Left ventricle myocardium inferior (tissue), 1 donor: Measurements from ENCODE around the gene VAPB. TPM values are rescaled to one million over a fixed set of nuclear protein-coding genes. Genes with fewer than 3 reads are reported as not detected.

ENCODE experiments used
- DNase-seq: peaks from one replicate; pipeline ENCODE4 v3.0.0-alpha.2; 2020
- H3K27ac ChIP-seq: fragments of 200-600 bp; replicated peaks from 2 replicates; pipeline ENCODE4 v1.8.0; 2021
- H3K27me3 ChIP-seq: fragments of 200-600 bp; 2 replicates; pipeline ENCODE4 v1.8.0; 2021; ENCODE audit warnings: low read depth
- H3K36me3 ChIP-seq: fragments of 200-600 bp; 2 replicates; pipeline ENCODE4 v1.8.0; 2021
- H3K4me1 ChIP-seq: fragments of 200-600 bp; 2 replicates; pipeline ENCODE4 v1.8.0; 2021
- H3K4me3 ChIP-seq: fragments of 200-600 bp; 2 replicates; pipeline ENCODE4 v1.8.0; 2021; ENCODE audit warnings: mild to moderate bottlenecking, moderate library complexity
- H3K9me3 ChIP-seq: fragments of 200-600 bp; replicated peaks from 2 replicates; pipeline ENCODE4 v1.8.0; 2021
- intact Hi-C: fragments of 100-400 bp; cut with micrococcal nuclease; formaldehyde crosslinking; loops from one replicate; pipeline ENCODE4 v1.11.0; 2022
- total RNA-seq: library from RNA; stranded (reverse); fragmentation: NEBNext Ultra II Directional; extraction: Animal tissue kit (Norgen Biotek cat#: 25700); gene quantifications from one replicate; pipeline ENCODE4 v1.2.1, GENCODE V29; 2021
- TF ChIP-seq, protein P1 (sequence below): fragments of 200-600 bp; IDR thresholded peaks from 2 replicates; pipeline ENCODE4 v1.8.0; 2021; ENCODE audit warnings: antibody characterized with exemption, mild to moderate bottlenecking, borderline replicate concordance
- donor health status: DM: no; HTN: yes; CAD: no; lungs with severe emphysema.

VAPB gene
- total RNA-seq, 1 donor from 2014 or later: 72.6 TPM

DNA sequence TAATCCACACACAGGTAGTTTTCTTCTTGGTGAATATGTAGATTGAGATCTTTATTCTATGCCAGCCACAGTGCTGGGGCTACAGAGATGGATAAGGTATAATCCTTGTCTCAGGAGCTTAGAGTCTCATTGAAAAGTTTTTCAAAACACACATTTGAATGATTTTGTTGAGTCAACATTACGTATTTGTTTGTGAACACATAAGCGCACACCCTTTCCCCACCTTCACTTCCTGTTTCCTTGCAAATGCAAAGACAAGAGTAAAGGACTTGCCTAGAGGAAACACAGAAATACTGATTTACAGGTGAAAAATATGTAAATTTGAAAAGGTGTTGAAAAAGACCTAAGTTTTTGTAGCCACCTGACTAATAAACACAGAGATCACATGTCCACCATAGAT, 27.8 kb downstream of the VAPB start:
- Histone ChIP-seq H3K4me3 (no peak overlapping the region), H3K9me3 (no peaks in the 10 kb centered on the region), H3K36me3 (peaks cover 27% of the 10 kb centered on the region), H3K27ac (no peak overlapping the region), H3K27me3 (no peaks in the 10 kb centered on the region), H3K4me1 (peaks cover 23% of the 10 kb centered on the region)
- intact Hi-C loops: no loop called here
- DNase-seq: no peak
- TF ChIP-seq, protein P1, sequence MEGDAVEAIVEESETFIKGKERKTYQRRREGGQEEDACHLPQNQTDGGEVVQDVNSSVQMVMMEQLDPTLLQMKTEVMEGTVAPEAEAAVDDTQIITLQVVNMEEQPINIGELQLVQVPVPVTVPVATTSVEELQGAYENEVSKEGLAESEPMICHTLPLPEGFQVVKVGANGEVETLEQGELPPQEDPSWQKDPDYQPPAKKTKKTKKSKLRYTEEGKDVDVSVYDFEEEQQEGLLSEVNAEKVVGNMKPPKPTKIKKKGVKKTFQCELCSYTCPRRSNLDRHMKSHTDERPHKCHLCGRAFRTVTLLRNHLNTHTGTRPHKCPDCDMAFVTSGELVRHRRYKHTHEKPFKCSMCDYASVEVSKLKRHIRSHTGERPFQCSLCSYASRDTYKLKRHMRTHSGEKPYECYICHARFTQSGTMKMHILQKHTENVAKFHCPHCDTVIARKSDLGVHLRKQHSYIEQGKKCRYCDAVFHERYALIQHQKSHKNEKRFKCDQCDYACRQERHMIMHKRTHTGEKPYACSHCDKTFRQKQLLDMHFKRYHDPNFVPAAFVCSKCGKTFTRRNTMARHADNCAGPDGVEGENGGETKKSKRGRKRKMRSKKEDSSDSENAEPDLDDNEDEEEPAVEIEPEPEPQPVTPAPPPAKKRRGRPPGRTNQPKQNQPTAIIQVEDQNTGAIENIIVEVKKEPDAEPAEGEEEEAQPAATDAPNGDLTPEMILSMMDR: no peak

DNA sequence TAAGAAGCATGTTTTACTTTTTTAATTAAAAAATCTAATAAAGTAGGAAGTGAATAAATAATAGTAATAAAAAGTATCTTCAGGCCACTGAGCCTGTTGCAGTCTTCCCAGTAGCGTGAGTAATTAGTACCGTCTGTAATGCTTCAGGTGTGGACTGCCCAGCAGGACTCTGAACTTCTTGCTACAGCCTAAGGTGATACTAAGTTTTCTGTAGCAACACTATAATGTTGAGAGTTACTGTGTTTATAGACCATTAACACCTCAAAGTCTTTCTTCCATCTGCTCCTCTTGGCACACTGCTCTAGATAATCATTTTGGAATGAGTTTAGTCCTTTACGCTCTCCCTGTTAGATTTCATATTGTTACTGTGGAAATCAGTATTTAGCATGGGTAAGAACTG, 28.4 kb downstream of the VAPB start:
- DNase-seq: no peak
- Histone ChIP-seq H3K36me3 (peaks cover 29% of the 10 kb centered on the region), H3K27me3 (no peaks in the 10 kb centered on the region), H3K4me3 (no peak overlapping the region), H3K4me1 (peaks cover 23% of the 10 kb centered on the region), H3K9me3 (no peaks in the 10 kb centered on the region), H3K27ac (no peak overlapping the region)
- TF ChIP-seq, protein P1: no peak
- intact Hi-C loops: no loop called here

DNA sequence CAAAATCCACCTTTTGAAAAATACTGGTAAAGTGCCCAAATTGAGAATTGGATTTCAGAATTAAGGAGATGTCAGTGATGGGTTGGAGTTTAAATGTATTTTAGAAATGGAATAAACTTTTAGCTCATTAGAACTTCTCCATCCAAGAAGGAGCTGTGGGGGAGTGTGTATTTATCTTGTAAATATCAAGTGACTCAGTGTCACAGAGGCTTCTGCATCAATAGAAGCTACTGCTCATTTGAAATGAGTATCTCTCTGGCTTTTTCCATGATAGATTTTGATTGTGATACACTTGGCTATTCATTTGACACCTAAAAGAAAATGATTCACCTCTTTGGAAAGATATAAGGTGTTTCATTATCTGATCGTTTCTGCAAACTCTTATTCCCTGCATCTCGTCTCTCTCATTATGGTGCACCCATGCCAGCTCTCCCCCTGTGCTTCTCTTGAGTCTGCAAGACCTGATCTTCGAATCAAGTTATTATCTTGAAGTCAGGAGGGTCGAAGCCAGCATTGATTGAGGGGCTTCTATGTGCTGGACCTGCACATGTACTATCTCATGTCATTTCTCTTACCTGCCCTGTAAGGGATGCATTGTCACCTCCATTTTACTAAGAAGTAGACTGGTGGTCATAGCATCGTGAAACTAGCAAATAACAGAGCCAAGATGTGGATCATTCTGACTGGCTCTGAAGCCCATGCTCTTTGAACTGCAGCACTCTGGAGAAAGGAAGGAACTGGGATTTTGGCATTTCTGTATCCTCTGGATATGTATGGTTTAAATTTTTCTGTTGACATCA, 30.1 kb downstream of the VAPB start:
- Histone ChIP-seq H3K36me3 (peaks cover 29% of the 10 kb centered on the region), H3K27ac (no peak overlapping the region), H3K27me3 (no peaks in the 10 kb centered on the region), H3K4me3 (no peak overlapping the region), H3K4me1 (peaks cover 29% of the 10 kb centered on the region), H3K9me3 (no peaks in the 10 kb centered on the region)
- DNase-seq: no peak
- TF ChIP-seq, protein P1: no peak
- intact Hi-C loops: no loop called here

DNA sequence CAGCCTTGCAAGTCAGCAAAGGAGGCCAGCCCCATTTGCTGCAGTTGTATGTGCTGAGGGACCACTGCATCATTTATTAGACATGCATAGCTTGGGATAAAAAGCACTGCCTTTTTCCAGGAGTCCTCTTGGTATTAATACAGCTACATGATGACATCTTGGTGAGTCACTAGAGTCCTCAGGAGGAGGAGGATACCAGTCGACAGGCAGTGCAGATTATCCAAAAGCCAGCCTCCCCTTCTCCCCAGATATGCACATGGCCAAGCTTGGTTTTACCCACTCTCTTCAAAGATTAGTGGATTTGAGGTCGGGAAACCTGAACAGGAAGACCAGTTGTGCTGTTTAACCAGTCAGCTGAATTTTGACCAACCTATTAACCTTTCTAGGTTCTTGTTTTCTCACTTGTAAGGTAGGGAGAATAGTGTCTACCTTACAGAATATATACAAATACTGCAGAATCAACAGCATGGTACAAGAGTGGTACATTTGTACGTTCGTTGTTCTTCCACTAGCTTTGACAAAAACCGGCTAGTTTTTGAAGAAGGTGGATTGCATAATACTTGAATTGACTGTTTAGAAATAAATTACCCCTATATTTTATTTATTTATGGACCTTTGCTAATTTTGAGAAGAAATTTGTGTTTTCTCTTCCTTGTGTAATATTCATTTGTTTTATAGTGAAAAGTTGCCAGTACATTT, 31.9 kb downstream of the VAPB start:
- no peak overlapping the region for H3K27ac ChIP-seq
- intact Hi-C loops: no loop called here
- TF ChIP-seq, protein P1: no peak
- H3K9me3 ChIP-seq: no peaks in the 10 kb centered on the region
- DNase-seq: no peak
- peaks cover 36% of the 10 kb centered on the region for H3K4me1 ChIP-seq
- no peaks in the 10 kb centered on the region for H3K27me3 ChIP-seq
- peaks cover 31% of the 10 kb centered on the region for H3K36me3 ChIP-seq
- no peak overlapping the region for H3K4me3 ChIP-seq

DNA sequence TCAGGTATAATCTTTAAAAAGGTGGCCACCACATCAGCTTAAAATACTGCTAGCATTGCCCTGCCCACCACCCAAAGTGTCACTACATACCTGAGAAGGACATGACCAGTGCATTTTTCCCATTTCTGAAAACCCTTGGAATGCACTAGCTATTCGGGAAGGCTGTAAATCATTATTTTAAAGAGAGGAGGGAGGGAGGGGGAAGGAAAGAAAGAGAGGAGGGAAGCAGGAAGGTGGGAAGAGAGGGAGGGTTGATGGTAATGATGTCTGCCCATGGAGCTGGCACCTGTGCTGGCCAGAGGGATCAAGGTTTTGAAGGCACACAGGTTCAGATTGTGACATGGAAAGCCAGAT, 32.4 kb downstream of the VAPB start:
- no peaks in the 10 kb centered on the region for H3K27me3 ChIP-seq
- H3K27ac ChIP-seq: no peak overlapping the region
- peaks cover 31% of the 10 kb centered on the region for H3K4me1 ChIP-seq
- intact Hi-C loops: no loop called here
- TF ChIP-seq, protein P1: no peak
- H3K4me3 ChIP-seq: no peak overlapping the region
- DNase-seq: no peak
- H3K36me3 ChIP-seq: peaks cover 36% of the 10 kb centered on the region
- H3K9me3 ChIP-seq: no peaks in the 10 kb centered on the region
